Measurements from ENCODE around the gene CDCA7L.
"Not testable (repeated sequence)": the region's sequence is repeated elsewhere in the genome, so short reads cannot be mapped to it uniquely, and the experiment has no call there.

The CDCA7L gene

GRCh38 chr7:21944616-21945453, 864 bp downstream of the CDCA7L start:
- peak; percentile 16 to 45 (median 27) for DNase-seq (ENCODE audit: low read depth in 3 of 3)

GRCh38 chr7:21943436-21943835, 2.3 kb downstream of the CDCA7L start:
- DNase-seq (ENCODE audit: low read depth in 3 of 3): no peak

GRCh38 chr7:21942955-21943354, 2.7 kb downstream of the CDCA7L start:
- DNase-seq (ENCODE audit: low read depth in 3 of 3): no peak

- no peak for DNase-seq (ENCODE audit: low read depth in 3 of 3)
These were observed 4.0 kb downstream of the CDCA7L start for GRCh38 chr7:21941611-21942141.

- DNase-seq (ENCODE audit: low read depth in 3 of 3): no peak
These were observed 5.8 kb downstream of the CDCA7L start for GRCh38 chr7:21939858-21940372.

GRCh38 chr7:21939136-21939857, 6.4 kb downstream of the CDCA7L start:
- DNase-seq (ENCODE audit: low read depth in 3 of 3): peak; percentile 48 to 64 (median 57)

- DNase-seq (ENCODE audit: low read depth in 3 of 3): no peak
These were observed 7.2 kb downstream of the CDCA7L start for GRCh38 chr7:21938463-21938862.

- no peak for DNase-seq (ENCODE audit: low read depth in 3 of 3)
These were observed 10.9 kb downstream of the CDCA7L start for GRCh38 chr7:21934808-21935207.

GRCh38 chr7:21933293-21933692, 12.4 kb downstream of the CDCA7L start:
- DNase-seq (ENCODE audit: low read depth in 3 of 3): not testable (repeated sequence)

GRCh38 chr7:21927693-21928092, 18.0 kb downstream of the CDCA7L start:
- DNase-seq (ENCODE audit: low read depth in 3 of 3): no peak

GRCh38 chr7:21926448-21926847, 19.3 kb downstream of the CDCA7L start:
- DNase-seq (ENCODE audit: low read depth in 3 of 3): no peak

GRCh38 chr7:21923658-21924057, 22.0 kb downstream of the CDCA7L start:
- DNase-seq (ENCODE audit: low read depth in 3 of 3): no peak

- DNase-seq (ENCODE audit: low read depth in 3 of 3): no peak
These were observed 23.1 kb downstream of the CDCA7L start for GRCh38 chr7:21922605-21923004.

GRCh38 chr7:21920936-21921335, 24.8 kb downstream of the CDCA7L start:
- no peak for DNase-seq (ENCODE audit: low read depth in 3 of 3)

GRCh38 chr7:21918216-21918615, 27.5 kb downstream of the CDCA7L start:
- DNase-seq (ENCODE audit: low read depth in 3 of 3): no peak

- DNase-seq (ENCODE audit: low read depth in 3 of 3): no peak
These were observed 29.1 kb downstream of the CDCA7L start for GRCh38 chr7:21916629-21917028.

GRCh38 chr7:21916176-21916575, 29.5 kb downstream of the CDCA7L start:
- DNase-seq (ENCODE audit: low read depth in 3 of 3): no peak

GRCh38 chr7:21915140-21915539, 30.6 kb downstream of the CDCA7L start:
- no peak for DNase-seq (ENCODE audit: low read depth in 3 of 3)

GRCh38 chr7:21914671-21915070, 31.0 kb downstream of the CDCA7L start:
- DNase-seq (ENCODE audit: low read depth in 3 of 3): no peak

GRCh38 chr7:21912931-21913780, 32.5 kb downstream of the CDCA7L start:
- DNase-seq (ENCODE audit: low read depth in 3 of 3): no peak

- DNase-seq (ENCODE audit: low read depth in 3 of 3): no peak
These were observed 33.4 kb downstream of the CDCA7L start for GRCh38 chr7:21912305-21912704.
